Fibroblast of pulmonary artery (primary cell): ENCODE data around the gene PDCD10.

Experiments used
- DNase-seq: peaks from one replicate; pipeline ENCODE4 v3.0.0-alpha.2; 2010; ENCODE audit warnings: low read depth
- H3K4me3 ChIP-seq: replicated peaks from 2 replicates; pipeline ENCODE4 v1.5.1; 2011; ENCODE audit warnings: low read depth, mild to moderate bottlenecking, control low read depth, low read length, moderate library complexity
- TF ChIP-seq, protein P1 (sequence below): IDR thresholded peaks from 2 replicates; pipeline ENCODE4 v1.5.1; 2011; ENCODE audit warnings: mild to moderate bottlenecking, control low read depth, low read length, inconsistent platforms; ENCODE audit errors: missing control alignments

The PDCD10 gene

DNA sequence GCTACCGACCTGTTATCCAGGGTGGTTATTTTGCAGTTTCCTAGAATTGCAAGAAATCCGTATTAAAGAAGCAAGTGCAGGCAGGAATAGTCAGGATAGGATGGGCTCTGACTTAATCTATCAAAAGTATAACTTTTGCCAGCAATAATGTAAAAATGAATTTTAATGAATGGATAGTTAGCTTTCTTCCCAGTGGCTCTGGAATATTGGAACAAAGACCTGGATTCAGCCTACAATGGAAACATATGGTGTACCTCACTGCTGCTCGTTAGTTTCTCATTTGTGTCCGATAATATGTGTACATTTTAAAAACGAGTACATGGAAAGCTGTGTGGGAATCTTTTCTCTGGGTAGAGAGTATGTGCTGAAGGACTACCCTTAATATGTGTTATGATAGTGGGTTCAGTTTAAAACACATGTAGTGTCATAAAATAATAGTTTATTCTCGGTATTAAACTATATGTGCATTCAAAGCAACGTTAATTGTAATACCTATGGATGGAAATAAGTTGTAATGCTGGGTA is 1.6 kb upstream of the PDCD10 start:
- TF ChIP-seq, protein P1, sequence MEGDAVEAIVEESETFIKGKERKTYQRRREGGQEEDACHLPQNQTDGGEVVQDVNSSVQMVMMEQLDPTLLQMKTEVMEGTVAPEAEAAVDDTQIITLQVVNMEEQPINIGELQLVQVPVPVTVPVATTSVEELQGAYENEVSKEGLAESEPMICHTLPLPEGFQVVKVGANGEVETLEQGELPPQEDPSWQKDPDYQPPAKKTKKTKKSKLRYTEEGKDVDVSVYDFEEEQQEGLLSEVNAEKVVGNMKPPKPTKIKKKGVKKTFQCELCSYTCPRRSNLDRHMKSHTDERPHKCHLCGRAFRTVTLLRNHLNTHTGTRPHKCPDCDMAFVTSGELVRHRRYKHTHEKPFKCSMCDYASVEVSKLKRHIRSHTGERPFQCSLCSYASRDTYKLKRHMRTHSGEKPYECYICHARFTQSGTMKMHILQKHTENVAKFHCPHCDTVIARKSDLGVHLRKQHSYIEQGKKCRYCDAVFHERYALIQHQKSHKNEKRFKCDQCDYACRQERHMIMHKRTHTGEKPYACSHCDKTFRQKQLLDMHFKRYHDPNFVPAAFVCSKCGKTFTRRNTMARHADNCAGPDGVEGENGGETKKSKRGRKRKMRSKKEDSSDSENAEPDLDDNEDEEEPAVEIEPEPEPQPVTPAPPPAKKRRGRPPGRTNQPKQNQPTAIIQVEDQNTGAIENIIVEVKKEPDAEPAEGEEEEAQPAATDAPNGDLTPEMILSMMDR = no peak
- no peak for DNase-seq
- H3K4me3 ChIP-seq = peak overlapping the region; percentile 82

DNA sequence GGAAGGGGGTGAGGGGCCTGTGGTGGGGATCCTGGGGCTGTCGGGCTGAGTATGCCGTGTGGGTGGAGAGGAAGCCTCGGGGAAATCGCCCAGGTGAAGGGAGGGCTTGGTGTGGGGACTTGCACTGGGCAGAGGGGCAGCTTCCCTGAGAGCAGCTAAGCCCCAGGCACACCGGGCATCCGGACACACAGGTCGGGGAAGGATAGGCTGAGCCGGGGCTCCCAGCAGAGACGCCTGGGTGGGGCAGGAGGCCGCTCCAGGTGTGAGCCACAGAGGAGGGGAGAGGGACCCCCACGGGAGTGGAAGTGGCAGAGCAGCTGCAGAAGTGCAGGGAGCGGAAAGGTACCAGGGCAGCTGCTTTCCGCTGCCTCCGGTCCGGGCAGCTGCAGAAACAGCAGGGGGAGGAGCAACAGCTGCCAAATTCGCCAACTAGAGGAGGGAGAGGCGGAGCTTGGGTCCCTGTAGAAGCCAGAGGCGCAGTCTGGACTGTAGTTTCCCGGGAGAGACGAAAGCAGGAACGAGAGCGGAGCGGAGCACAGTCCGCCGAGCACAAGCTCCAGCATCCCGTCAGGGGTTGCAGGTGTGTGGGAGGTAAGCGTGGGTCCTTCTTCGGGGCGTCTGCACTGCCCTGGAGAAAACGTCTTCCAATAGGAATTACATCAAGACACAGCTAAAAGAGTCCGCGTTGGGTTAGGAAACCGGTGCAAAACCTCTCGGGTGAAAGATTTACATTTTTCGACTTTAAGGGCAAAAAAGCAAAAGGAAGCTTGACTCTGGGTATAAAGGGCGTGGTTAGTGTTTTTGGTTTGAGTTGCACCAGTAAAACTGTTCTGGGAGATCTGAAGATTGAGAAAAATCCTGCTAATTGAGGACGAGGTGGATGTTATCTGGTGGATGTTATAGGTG is 794 bp upstream of the PDCD10 start, which contains the start of gene SERPINI1:
Gene SERPINI1 (plus strand): TSS at position 489 of the 906 bp plus-strand sequence. CDS start 53,408 bp downstream, outside the sequence.
- TF ChIP-seq, protein P1 = no peak
- DNase-seq = peak; percentile 92
- peak within 1 kb of the TSS; percentile 82 for H3K4me3 ChIP-seq

DNA sequence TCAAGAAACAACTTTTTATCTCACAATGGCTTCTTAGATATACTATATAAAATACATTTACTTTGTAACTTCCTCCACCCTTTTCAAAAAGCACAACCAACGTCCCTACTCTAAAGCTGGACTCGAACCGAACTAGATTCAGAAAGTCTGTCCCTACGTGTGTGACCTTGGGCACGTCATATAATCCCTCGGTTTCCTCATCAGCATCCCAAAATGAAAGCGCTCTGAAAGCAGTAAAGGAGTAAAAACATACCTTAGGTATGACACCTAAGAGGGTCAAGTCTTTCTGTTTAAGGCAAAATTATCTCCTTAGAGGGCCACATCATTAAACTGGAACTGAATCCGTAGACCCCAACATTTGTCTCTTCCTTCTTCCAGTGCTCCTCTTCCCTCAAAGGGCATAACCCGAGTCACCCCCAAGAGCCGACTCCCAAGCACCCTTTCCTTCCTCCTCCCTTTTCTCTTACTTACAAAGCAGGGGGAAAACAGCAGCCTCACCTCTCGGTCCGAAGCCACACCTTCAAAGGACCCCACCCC is 663 bp downstream of the PDCD10 start:
- peak overlapping the region; percentile 82 for H3K4me3 ChIP-seq
- peak; percentile 22 for DNase-seq
- TF ChIP-seq, protein P1 = no peak

DNA sequence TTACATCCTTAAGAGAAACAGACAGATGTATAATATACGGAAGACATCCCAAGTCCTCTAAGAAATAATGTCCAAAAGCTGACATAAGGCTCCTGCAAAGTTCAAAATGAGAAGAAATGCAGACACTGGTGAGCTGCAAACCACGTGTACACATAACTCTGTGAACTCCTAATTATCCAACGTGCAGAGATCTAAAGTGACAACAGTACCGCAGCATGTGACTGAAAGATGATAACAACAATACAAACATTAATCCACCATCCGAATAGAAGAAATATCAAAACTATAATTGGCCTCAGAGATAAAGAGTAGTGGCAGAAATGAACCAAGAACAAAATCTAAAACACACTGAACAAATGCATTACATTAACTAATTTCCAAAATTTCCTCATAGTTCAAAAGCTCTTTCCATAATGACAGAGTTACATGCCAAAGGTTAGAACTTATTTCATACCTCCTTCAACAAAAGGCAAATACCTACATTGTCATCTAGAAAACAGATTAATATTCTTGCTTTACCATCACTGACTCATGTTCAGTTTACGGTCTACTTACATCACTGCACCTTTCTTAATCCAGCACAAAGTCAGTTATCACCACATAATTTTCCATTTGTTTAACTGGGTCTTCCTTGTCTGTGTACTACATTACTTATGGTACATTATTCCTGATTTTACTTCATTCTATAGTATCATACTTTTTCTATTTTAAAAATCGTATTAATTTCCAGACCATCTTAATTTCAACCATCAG is 2.2 kb downstream of the PDCD10 start:
- H3K4me3 ChIP-seq = no peak overlapping the region
- DNase-seq = no peak
- TF ChIP-seq, protein P1 = no peak

DNA sequence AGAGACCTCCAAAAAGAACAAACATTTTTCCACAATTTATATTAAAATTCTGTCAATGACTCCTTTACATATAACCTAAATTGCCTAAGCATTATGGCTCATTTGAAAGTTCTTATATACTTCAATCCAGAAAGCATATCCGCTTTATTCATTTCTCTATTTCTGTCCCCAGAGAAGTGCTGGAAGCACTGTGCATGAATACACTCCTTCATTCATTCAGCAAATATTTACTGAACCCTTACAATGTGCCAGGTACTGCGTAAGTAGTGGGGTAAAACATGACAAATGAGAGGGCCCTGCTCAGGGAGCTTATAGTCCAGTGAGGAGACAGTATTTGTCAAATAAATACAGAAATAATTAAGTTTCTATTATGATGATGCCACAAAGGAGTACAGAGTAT is 3.3 kb downstream of the PDCD10 start:
- H3K4me3 ChIP-seq = no peak overlapping the region
- DNase-seq = no peak
- TF ChIP-seq, protein P1 = no peak

DNA sequence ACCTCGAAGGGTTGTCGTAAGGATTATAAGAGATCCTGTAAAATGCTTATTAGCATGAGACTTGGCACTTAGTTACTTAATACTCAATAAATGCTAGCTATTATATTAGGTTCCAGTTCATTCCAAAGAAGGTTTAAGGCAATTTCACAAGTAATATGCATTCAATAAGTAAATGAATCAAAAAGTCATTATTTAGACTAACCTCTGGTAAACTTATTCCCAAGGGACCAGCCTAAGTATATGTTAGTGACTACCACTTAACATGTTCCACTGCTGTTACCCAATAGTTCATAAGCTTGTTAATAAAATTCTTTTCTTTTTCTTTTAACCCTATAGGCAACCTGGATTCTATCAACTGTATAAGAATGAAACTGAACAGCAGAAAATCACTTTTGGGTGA is 5.1 kb downstream of the PDCD10 start:
- TF ChIP-seq, protein P1 = no peak
- DNase-seq = peak; percentile 13
- H3K4me3 ChIP-seq = no peak overlapping the region
